Fibroblast of lung (primary cell): Measurements from ENCODE around the gene ARFGEF2.

Experiments
- EZH2 ChIP-seq: IDR thresholded peaks from 2 replicates; pipeline ENCODE4 v1.5.1; 2012; ENCODE audit warnings: low read length, control low read depth, mild to moderate bottlenecking; ENCODE audit errors: missing control alignments
- TF ChIP-seq, protein P1 (sequence below), 2 donors: IDR thresholded peaks in 1 of 2; conservative IDR thresholded peaks in 1 of 2; 1 replicate in 1 of 2; 2 replicates in 1 of 2; pipeline ENCODE4 v1.5.1; 2011 to 2012; ENCODE audit warnings: low read length in 2 of 2, control low read depth in 1 of 2, inconsistent platforms in 1 of 2, low read depth in 1 of 2, mild to moderate bottlenecking in 1 of 2

DNA sequence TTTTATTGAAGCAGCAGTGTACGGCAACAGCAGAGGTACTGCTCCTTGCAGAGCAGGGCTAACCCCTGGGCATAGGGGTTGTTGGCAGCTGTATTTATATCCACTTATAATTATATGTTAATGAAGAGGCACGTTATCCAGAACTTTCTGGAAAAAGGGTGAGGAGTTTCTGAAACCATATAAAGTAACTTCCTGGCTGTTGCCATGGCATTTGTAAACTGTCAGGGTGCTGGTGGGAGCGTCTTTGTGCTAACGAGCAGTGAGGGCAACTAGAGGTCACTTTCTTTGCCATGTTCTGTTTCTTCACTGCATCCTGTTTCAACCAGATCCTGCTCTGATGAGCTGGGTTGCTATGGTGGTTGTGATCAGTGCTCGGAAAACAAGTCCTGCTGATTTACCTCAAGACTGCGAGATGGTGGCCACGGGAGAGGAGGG, 11.1 kb upstream of the ARFGEF2 start:
- TF ChIP-seq EZH2, result no peak
- TF ChIP-seq, protein P1, sequence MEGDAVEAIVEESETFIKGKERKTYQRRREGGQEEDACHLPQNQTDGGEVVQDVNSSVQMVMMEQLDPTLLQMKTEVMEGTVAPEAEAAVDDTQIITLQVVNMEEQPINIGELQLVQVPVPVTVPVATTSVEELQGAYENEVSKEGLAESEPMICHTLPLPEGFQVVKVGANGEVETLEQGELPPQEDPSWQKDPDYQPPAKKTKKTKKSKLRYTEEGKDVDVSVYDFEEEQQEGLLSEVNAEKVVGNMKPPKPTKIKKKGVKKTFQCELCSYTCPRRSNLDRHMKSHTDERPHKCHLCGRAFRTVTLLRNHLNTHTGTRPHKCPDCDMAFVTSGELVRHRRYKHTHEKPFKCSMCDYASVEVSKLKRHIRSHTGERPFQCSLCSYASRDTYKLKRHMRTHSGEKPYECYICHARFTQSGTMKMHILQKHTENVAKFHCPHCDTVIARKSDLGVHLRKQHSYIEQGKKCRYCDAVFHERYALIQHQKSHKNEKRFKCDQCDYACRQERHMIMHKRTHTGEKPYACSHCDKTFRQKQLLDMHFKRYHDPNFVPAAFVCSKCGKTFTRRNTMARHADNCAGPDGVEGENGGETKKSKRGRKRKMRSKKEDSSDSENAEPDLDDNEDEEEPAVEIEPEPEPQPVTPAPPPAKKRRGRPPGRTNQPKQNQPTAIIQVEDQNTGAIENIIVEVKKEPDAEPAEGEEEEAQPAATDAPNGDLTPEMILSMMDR (conservative IDR thresholded peaks at IDR 0.05 in 1 of 2, IDR thresholded peaks at IDR 0.05 in 1 of 2; ENCODE audit: low read depth in 1 of 2, low read length in 2 of 2), result no peak
